ENCODE measurements around the gene HJV.
"Not testable (repeated sequence)": the region's sequence is repeated elsewhere in the genome, so short reads cannot be mapped to it uniquely, and the experiment has no call there.

DNA sequence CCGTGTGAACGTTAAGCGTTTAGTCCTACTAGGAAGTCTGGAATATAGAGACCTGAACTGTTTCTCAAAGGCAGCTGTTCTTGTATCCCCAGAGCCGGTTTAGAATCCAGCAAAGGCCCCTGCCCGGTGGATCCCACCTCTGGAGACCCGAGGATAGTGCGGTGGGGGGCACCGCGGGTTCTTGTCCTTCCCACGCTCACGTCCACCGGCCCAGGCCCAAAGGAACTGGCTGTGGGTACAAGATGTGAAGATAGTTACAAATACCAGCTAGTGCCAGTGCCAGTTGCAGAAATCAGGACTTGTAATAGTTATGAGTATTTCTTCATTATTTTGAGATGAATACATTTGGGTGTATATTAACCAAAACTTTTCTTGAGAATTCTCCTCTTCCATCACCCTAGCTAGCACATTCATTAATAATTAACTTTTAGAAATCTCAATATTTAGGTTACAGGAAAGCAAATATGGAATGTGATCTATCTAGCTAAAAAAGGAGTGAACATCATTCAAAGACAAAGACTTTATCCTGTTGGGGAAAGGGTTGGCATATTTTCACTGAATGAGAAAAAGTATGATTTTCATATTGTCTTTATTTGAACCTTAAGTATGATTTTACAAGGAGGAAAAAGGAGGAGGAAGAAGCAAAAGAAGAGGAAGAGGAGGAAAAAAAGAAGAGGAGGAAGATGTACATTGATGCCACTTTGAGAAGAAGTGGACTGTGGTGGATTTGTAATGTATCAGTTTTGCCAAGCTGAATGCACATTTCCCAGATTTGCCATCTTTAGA lies 28.5 kb upstream of the HJV start:
- TF ChIP-seq, protein P1, sequence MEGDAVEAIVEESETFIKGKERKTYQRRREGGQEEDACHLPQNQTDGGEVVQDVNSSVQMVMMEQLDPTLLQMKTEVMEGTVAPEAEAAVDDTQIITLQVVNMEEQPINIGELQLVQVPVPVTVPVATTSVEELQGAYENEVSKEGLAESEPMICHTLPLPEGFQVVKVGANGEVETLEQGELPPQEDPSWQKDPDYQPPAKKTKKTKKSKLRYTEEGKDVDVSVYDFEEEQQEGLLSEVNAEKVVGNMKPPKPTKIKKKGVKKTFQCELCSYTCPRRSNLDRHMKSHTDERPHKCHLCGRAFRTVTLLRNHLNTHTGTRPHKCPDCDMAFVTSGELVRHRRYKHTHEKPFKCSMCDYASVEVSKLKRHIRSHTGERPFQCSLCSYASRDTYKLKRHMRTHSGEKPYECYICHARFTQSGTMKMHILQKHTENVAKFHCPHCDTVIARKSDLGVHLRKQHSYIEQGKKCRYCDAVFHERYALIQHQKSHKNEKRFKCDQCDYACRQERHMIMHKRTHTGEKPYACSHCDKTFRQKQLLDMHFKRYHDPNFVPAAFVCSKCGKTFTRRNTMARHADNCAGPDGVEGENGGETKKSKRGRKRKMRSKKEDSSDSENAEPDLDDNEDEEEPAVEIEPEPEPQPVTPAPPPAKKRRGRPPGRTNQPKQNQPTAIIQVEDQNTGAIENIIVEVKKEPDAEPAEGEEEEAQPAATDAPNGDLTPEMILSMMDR (conservative IDR thresholded peaks at IDR 0.05 in 1 of 2, IDR thresholded peaks at IDR 0.05 in 1 of 2; ENCODE audit: low read depth in 1 of 2, low read length in 2 of 2): not testable (repeated sequence)
- TF ChIP-seq EZH2 (IDR thresholded peaks at IDR 0.05; ENCODE audit: low read length, missing control alignments): not testable (repeated sequence)
